ENCODE measurements around the gene ATE1.

GRCh38 chr10:121927318-121927840, 452 bp downstream of the ATE1 start:
- no peak for TF ChIP-seq POLR2A (IDR thresholded peaks at IDR 0.05; ENCODE audit: low read depth, low read length)
- TF ChIP-seq POLR2AphosphoS5 (IDR thresholded peaks at IDR 0.05; ENCODE audit: insufficient read depth, low read depth, low read length) = no peak
- TF ChIP-seq, protein P1, sequence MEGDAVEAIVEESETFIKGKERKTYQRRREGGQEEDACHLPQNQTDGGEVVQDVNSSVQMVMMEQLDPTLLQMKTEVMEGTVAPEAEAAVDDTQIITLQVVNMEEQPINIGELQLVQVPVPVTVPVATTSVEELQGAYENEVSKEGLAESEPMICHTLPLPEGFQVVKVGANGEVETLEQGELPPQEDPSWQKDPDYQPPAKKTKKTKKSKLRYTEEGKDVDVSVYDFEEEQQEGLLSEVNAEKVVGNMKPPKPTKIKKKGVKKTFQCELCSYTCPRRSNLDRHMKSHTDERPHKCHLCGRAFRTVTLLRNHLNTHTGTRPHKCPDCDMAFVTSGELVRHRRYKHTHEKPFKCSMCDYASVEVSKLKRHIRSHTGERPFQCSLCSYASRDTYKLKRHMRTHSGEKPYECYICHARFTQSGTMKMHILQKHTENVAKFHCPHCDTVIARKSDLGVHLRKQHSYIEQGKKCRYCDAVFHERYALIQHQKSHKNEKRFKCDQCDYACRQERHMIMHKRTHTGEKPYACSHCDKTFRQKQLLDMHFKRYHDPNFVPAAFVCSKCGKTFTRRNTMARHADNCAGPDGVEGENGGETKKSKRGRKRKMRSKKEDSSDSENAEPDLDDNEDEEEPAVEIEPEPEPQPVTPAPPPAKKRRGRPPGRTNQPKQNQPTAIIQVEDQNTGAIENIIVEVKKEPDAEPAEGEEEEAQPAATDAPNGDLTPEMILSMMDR (IDR thresholded peaks at IDR 0.05; ENCODE audit: extremely low read depth in 1 of 2, insufficient read depth in 1 of 2, low read depth in 1 of 2, low read length in 2 of 2) = peak in 1 of 2 donors; percentile 6
- TF ChIP-seq MAX (IDR thresholded peaks at IDR 0.05; ENCODE audit: insufficient read depth, insufficient read length) = no peak
- TF ChIP-seq EZH2 (IDR thresholded peaks at IDR 0.05; ENCODE audit: borderline replicate concordance, low read depth, low read length, severe bottlenecking) = no peak
